VCaP (cell line): ENCODE results near the gene KLHL18.
"Not testable (repeated sequence)": the region's sequence is repeated elsewhere in the genome, so short reads cannot be mapped to it uniquely, and the experiment has no call there.

ENCODE experiments used
- H3K27ac ChIP-seq: fragments of 450-650 bp; 2 replicates; pipeline ENCODE4 v1.5.1; 2017
- CTCF ChIP-seq: fragments of 450-650 bp; conservative IDR thresholded peaks from 2 replicates; pipeline ENCODE4 v1.5.1; 2017; ENCODE audit warnings: mild to moderate bottlenecking, moderate library complexity

The KLHL18 gene

DNA sequence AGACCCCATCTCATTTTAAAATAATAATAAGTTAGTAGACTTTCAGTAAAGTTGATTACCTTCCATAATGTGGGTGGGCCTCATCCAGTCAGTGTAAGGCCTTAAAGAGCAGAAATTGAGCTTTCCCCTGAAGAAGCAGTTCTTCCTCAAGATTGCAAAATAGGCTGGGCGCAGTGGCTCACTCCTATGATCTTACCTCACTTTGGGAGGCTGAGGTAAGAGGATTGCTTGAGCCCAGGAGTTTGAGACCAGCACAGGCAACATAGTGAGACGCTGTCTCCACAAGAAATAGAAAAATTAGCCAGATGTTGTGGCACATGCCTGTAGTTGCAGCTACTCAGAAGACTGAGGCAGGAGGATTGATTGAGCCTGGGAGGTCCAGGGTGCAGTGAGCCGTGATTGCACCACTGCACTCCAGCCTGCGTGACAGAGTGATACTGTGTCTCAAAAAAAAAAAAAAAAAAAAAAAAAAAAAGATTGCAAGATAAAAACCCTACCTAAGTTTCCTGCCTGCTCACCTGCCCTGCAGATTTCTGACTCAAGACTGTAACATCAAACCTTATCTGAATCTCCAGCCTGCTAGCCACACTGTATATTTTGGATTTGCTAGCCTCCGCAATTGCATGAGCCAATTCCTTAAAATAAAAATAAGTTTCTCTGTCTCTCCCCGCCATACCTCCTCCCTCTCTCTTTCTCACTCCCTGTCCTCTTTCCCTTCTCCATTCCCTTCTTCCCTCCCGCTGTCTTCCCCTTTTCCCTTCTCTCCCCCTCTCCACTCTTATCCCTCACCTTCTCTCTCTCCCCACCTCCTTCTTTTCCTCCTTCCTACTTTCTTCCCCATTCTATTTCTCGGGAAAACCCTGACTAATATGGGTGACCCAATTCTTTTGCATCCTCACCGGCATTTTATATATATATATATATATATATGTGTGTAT is 16.9 kb downstream of the KLHL18 start:
- H3K27ac ChIP-seq, result no peak overlapping the region
- no peak for TF ChIP-seq CTCF

GRCh38 chr3:47301456-47301855 is 18.7 kb downstream of the KLHL18 start:
- no peak for TF ChIP-seq CTCF
- no peak overlapping the region for H3K27ac ChIP-seq

- no peak for TF ChIP-seq CTCF
- no peak overlapping the region for H3K27ac ChIP-seq
Observed at GRCh38 chr3:47306022-47306421, 23.3 kb downstream of the KLHL18 start.

GRCh38 chr3:47309231-47309630 is 26.5 kb downstream of the KLHL18 start:
- H3K27ac ChIP-seq, result not testable (repeated sequence)

GRCh38 chr3:47310391-47310790 is 27.6 kb downstream of the KLHL18 start:
- H3K27ac ChIP-seq, result no peak overlapping the region
- TF ChIP-seq CTCF, result no peak

- H3K27ac ChIP-seq, result no peak overlapping the region
- TF ChIP-seq CTCF, result no peak
Observed at GRCh38 chr3:47313341-47314055, 30.8 kb downstream of the KLHL18 start.

GRCh38 chr3:47314056-47314764 is 31.5 kb downstream of the KLHL18 start:
- H3K27ac ChIP-seq, result no peak overlapping the region
- no peak for TF ChIP-seq CTCF
